Osteocyte (in vitro differentiated cells): ENCODE measurements around the gene CTPS2. TPM values are rescaled to one million over a fixed set of nuclear protein-coding genes. Genes with fewer than 3 reads are reported as not detected.

Source experiments
- DNase-seq: peaks from one replicate; pipeline ENCODE4 v3.0.0; 2021; ENCODE audit warnings: mixed read lengths; ENCODE audit not compliant: unreplicated experiment; ENCODE audit errors: extremely low spot score
- H3K27ac Mint-ChIP-seq: one replicate; pipeline ENCODE4 v1.8.0; 2021; ENCODE audit warnings: mild to moderate bottlenecking, mixed read lengths; ENCODE audit not compliant: unreplicated experiment
- H3K27me3 Mint-ChIP-seq: one replicate; pipeline ENCODE4 v1.8.0; 2021; ENCODE audit warnings: mixed read lengths; ENCODE audit not compliant: unreplicated experiment
- H3K36me3 Mint-ChIP-seq: one replicate; pipeline ENCODE4 v1.8.0; 2021; ENCODE audit warnings: mixed read lengths; ENCODE audit not compliant: unreplicated experiment
- H3K4me1 Mint-ChIP-seq: one replicate; pipeline ENCODE4 v1.8.0; 2021; ENCODE audit warnings: mixed read lengths; ENCODE audit not compliant: unreplicated experiment
- H3K4me3 Mint-ChIP-seq: one replicate; pipeline ENCODE4 v1.8.0; 2021; ENCODE audit warnings: mild to moderate bottlenecking, moderate library complexity, mixed read lengths; ENCODE audit not compliant: unreplicated experiment
- H3K9me3 Mint-ChIP-seq: one replicate; pipeline ENCODE4 v1.8.0; 2021; ENCODE audit warnings: mixed read lengths; ENCODE audit not compliant: unreplicated experiment
- CTCF ChIP-seq: fragments of 200-600 bp; sonication (generic); IDR thresholded peaks from 2 replicates; pipeline ENCODE4 v1.5.0; 2021; ENCODE audit warnings: antibody characterized with exemption, mild to moderate bottlenecking, moderate library complexity
- total RNA-seq: library from RNA; stranded (reverse); gene quantifications from 2 replicates; pipeline ENCODE4 v1.2.1, GENCODE V29; 2021

The CTPS2 gene
- total RNA-seq, 1 donor from 2014 or later, result 37.1 TPM

- no peak for DNase-seq
- no peak for TF ChIP-seq CTCF
- no peak overlapping the region for H3K4me3 Mint-ChIP-seq
Measured at GRCh38 chrX:16748425-16748824, 36.0 kb upstream of the CTPS2 start.

DNA sequence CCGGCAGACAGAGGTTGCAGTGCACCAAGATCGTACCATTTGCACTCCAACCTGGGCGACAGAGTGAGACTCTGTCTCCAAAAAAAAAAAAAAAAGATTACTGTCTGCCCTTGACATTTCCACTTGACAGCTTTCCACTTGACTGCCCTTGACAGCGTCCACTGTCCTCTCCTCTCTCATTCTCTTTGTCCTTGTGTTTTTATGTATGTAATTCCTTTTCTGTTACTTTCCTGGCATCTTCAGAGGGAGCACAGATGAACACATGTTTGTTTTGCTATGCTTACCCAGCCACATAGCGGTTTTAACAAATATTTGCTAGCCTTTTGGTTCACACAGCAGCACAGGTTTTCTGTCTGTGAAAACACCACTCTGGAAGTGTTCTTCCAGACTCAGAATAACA is 33.2 kb upstream of the CTPS2 start:
- Mint-ChIP-seq H3K27ac (no peak overlapping the region), H3K27me3 (no peaks in the 10 kb centered on the region), H3K4me1 (no peaks in the 10 kb centered on the region), H3K36me3 (peaks cover 40% of the 10 kb centered on the region), H3K9me3 (no peaks in the 10 kb centered on the region), H3K4me3 (no peak overlapping the region)
- no peak for DNase-seq
- TF ChIP-seq CTCF, result no peak

More at GRCh38 chrX:16748425-16748824, 36.0 kb upstream of the CTPS2 start:
- Mint-ChIP-seq H3K4me1 (no peaks in the 10 kb centered on the region), H3K36me3 (peaks cover 39% of the 10 kb centered on the region), H3K27me3 (no peaks in the 10 kb centered on the region), H3K27ac (no peak overlapping the region), H3K9me3 (no peaks in the 10 kb centered on the region)

GRCh38 chrX:16745102-16745501 is 32.6 kb upstream of the CTPS2 start:
- H3K4me1 Mint-ChIP-seq, result no peaks in the 10 kb centered on the region
- H3K36me3 Mint-ChIP-seq, result peaks cover 39% of the 10 kb centered on the region

DNA sequence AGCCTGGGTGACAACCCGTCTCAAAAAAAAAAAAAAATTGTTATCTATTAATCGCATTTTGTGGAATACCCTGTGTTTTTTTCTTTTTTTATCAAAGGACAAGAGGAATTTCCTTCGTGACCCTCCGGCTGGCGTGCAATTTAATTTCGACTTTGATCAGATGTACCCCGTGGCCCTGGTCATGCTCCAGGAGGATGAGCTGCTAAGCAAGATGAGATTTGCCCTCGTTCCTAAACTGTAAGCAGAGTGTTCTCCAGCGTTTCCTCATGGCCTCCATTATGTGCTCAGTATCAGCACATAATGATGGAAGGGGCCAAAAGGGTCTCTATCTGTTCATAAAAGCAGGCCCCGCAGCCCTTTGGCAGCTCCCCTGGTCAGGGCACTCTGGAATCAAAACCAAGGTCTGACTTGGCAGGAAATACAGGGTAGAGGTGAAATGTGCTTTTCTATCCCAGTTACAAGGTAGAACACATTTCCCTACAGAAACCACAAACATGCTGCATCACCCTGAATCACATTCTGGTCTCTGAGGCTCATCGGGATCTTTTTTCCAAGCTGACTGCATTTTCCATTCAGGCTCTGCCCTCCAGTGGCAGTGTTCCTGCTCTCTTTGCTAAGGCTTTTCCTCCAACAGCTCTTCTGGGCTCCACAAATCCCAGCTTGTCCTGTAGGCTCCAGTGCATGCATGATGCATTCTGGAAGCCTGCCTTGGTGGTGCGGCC is 31.3 kb upstream of the CTPS2 start:
- Mint-ChIP-seq H3K27me3 (no peaks in the 10 kb centered on the region), H3K9me3 (no peaks in the 10 kb centered on the region), H3K27ac (no peak overlapping the region), H3K4me1 (no peaks in the 10 kb centered on the region), H3K4me3 (no peak overlapping the region), H3K36me3 (peaks cover 44% of the 10 kb centered on the region)
- no peak for TF ChIP-seq CTCF
- no peak for DNase-seq

More at GRCh38 chrX:16745102-16745501, 32.6 kb upstream of the CTPS2 start:
- Mint-ChIP-seq H3K27me3 (no peaks in the 10 kb centered on the region), H3K4me3 (no peak overlapping the region), H3K9me3 (no peaks in the 10 kb centered on the region), H3K27ac (no peak overlapping the region)
- DNase-seq, result no peak
- no peak for TF ChIP-seq CTCF

DNA sequence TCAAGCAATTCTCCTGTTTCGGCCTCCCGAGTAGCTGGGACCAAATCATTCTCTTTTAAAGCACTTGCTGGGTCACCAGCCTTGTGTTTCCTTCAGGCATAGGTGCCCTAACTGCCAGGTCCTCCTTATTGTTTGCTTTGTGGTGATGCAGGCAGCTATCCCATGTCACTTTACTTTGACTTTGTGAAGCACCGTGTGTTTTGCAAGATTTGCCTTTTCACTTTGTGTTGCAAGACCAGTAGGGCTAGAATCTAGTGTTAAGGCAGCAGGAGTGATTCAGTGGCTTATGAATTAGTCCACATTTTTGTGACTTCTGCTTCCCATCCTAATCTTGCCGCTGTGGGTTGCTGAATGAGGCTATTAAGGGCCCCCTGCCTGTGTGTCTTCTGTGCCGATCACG is 27.1 kb upstream of the CTPS2 start:
- H3K27ac Mint-ChIP-seq, result no peak overlapping the region
- H3K36me3 Mint-ChIP-seq, result peaks cover 52% of the 10 kb centered on the region
- DNase-seq, result no peak
- H3K27me3 Mint-ChIP-seq, result no peaks in the 10 kb centered on the region
- no peak for TF ChIP-seq CTCF
- no peaks in the 10 kb centered on the region for H3K9me3 Mint-ChIP-seq
- H3K4me1 Mint-ChIP-seq, result no peaks in the 10 kb centered on the region
- H3K4me3 Mint-ChIP-seq, result no peak overlapping the region
